ENCODE results near the gene CLCN1.
"Not testable (repeated sequence)": the region's sequence is repeated elsewhere in the genome, so short reads cannot be mapped to it uniquely, and the experiment has no call there.

CLCN1 gene

DNA sequence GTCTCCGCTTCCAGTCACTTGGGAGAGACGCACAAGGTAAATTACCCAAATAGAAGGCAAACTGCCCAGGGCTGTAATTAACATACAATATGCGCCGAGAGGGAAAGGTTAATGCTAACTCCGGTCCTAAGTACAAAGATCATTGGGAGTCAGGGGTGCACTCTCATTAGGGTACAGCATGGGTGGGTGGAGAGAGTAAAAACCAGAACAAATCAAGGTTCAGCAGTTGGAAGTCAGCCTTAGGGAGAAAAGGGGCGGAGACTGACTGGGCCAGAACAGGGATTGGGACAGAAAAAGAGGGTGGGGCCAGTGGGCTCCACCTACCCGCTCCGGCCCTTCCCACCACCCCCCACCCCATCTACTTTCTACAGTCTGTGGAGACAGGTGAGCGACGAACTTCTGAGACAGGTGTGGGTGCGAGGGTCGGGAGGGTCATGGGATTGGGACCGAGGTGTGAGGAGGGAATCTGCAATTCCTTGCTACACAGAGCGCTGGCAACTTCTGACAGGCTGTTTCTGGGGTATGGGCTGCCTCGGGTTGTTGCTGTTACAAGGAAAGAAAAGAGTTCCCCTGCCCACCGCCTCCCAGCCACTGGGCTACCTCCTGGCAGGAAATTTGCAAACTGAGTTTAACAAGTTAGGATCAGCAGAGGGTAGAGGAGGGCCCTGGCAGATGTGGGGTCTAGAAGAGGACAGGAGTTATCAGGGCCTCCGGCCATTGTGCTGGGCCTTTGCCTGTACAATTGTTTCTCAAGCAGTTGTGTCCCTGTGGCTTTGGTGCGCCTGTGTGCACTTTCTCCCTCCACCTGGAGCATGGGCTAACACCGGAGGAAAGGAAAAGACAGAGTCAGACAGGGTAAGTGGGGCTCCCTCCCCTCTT lies 31.1 kb upstream of the CLCN1 start, which contains the start of gene TMEM139:
Gene TMEM139, plus strand, starts transcription at position 368 of the 879 bp plus-strand sequence. CDS start 1,000 bp downstream, outside the sequence.
- peak within 1 kb of the TSS; percentile 70 to 77 for H3K4me3 ChIP-seq (ENCODE audit: low read depth in 1 of 2, low read length in 2 of 2)
- peaks cover 50 to 52% of the 10 kb centered on the region in 2 donors for H3K4me1 ChIP-seq (ENCODE audit: control insufficient read depth in 1 of 2, insufficient read depth in 2 of 2, low read length in 2 of 2)
- no peaks in the 10 kb centered on the region for H3K27me3 ChIP-seq (ENCODE audit: control insufficient read depth in 1 of 2, insufficient read depth in 2 of 2, low read length in 2 of 2)
- peak within 1 kb of the TSS; percentile 43 to 74 for H3K9ac ChIP-seq (ENCODE audit: low read depth in 1 of 2, low read length in 2 of 2)
- H3K36me3 ChIP-seq (ENCODE audit: control insufficient read depth in 1 of 2, insufficient read depth in 2 of 2, low read length in 2 of 2), result peaks cover 0 to 4% of the 10 kb centered on the region in 2 donors
- H3K27ac ChIP-seq (ENCODE audit: low read depth, low read length), result peak within 1 kb of the TSS; percentile 84
- H3K9me3 ChIP-seq (ENCODE audit: control insufficient read depth in 1 of 2, low read length in 2 of 2), result no peaks in the 10 kb centered on the region

GRCh38 chr7:143285470-143285778 lies 30.5 kb upstream of the CLCN1 start:
- no peaks in the 10 kb centered on the region for H3K27me3 ChIP-seq (ENCODE audit: control insufficient read depth in 1 of 2, insufficient read depth in 2 of 2, low read length in 2 of 2)
- peaks cover 50 to 53% of the 10 kb centered on the region in 2 donors for H3K4me1 ChIP-seq (ENCODE audit: control insufficient read depth in 1 of 2, insufficient read depth in 2 of 2, low read length in 2 of 2)
- peak overlapping the region; percentile 43 to 74 for H3K9ac ChIP-seq (ENCODE audit: low read depth in 1 of 2, low read length in 2 of 2)
- H3K4me3 ChIP-seq (ENCODE audit: low read depth in 1 of 2, low read length in 2 of 2), result peak overlapping the region; percentile 70 to 77
- H3K36me3 ChIP-seq (ENCODE audit: control insufficient read depth in 1 of 2, insufficient read depth in 2 of 2, low read length in 2 of 2), result peaks cover 0 to 4% of the 10 kb centered on the region in 2 donors
- H3K27ac ChIP-seq (ENCODE audit: low read depth, low read length), result peak overlapping the region; percentile 84
- no peaks in the 10 kb centered on the region for H3K9me3 ChIP-seq (ENCODE audit: control insufficient read depth in 1 of 2, low read length in 2 of 2)

DNA sequence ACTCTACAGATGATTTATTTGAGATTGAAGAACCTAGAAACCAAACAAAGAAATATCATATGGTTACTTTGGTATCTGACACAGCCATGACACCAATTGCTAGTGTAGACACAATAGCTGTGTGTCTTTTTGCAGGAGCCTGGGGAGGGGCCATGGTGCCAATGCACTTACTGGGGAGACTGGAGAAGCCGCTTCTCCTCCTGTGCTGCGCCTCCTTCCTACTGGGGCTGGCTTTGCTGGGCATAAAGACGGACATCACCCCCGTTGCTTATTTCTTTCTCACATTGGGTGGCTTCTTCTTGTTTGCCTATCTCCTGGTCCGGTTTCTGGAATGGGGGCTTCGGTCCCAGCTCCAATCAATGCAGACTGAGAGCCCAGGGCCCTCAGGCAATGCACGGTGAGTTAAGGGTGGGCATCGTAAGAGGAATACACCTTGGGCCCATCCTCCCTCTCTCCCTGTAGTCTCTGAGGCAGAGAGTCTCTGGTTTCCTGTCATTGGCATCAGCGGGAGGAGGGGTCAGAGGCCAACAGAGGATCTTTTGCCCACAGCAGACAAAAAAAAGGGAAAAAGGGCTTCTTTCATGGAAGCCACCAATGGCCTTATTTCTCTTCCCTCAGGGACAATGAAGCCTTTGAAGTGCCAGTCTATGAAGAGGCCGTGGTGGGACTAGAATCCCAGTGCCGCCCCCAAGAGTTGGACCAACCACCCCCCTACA lies 29.9 kb upstream of the CLCN1 start:
- Histone ChIP-seq H3K9me3 (ENCODE audit: control insufficient read depth in 1 of 2, low read length in 2 of 2) (no peaks in the 10 kb centered on the region), H3K27me3 (ENCODE audit: control insufficient read depth in 1 of 2, insufficient read depth in 2 of 2, low read length in 2 of 2) (no peaks in the 10 kb centered on the region), H3K27ac (ENCODE audit: low read depth, low read length) (peak overlapping the region; percentile 84), H3K9ac (ENCODE audit: low read depth in 1 of 2, low read length in 2 of 2) (peak overlapping the region; percentile 43 to 74), H3K4me3 (ENCODE audit: low read depth in 1 of 2, low read length in 2 of 2) (peak overlapping the region; percentile 70 to 77), H3K36me3 (ENCODE audit: control insufficient read depth in 1 of 2, insufficient read depth in 2 of 2, low read length in 2 of 2) (peaks cover 0 to 4% of the 10 kb centered on the region in 2 donors), H3K4me1 (ENCODE audit: control insufficient read depth in 1 of 2, insufficient read depth in 2 of 2, low read length in 2 of 2) (peaks cover 52 to 54% of the 10 kb centered on the region in 2 donors)

DNA sequence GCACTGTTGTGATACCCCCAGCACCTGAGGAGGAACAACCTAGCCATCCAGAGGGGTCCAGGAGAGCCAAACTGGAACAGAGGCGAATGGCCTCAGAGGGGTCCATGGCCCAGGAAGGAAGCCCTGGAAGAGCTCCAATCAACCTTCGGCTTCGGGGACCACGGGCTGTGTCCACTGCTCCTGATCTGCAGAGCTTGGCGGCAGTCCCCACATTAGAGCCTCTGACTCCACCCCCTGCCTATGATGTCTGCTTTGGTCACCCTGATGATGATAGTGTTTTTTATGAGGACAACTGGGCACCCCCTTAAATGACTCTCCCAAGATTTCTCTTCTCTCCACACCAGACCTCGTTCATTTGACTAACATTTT lies 29.4 kb upstream of the CLCN1 start:
- Histone ChIP-seq H3K9me3 (ENCODE audit: control insufficient read depth in 1 of 2, low read length in 2 of 2) (no peaks in the 10 kb centered on the region), H3K4me3 (ENCODE audit: low read depth in 1 of 2, low read length in 2 of 2) (peak overlapping the region; percentile 70 to 77), H3K27ac (ENCODE audit: low read depth, low read length) (peak overlapping the region; percentile 11), H3K9ac (ENCODE audit: low read depth in 1 of 2, low read length in 2 of 2) (peak overlapping the region in 1 of 2 donors; percentile 74), H3K4me1 (ENCODE audit: control insufficient read depth in 1 of 2, insufficient read depth in 2 of 2, low read length in 2 of 2) (peaks cover 51 to 55% of the 10 kb centered on the region in 2 donors), H3K27me3 (ENCODE audit: control insufficient read depth in 1 of 2, insufficient read depth in 2 of 2, low read length in 2 of 2) (no peaks in the 10 kb centered on the region), H3K36me3 (ENCODE audit: control insufficient read depth in 1 of 2, insufficient read depth in 2 of 2, low read length in 2 of 2) (peaks cover 0 to 8% of the 10 kb centered on the region in 2 donors)

GRCh38 chr7:143287339-143287934 lies 28.5 kb upstream of the CLCN1 start:
- H3K4me1 ChIP-seq (ENCODE audit: control insufficient read depth in 1 of 2, insufficient read depth in 2 of 2, low read length in 2 of 2), result peaks cover 48 to 55% of the 10 kb centered on the region in 2 donors
- peaks cover 0 to 15% of the 10 kb centered on the region in 2 donors for H3K36me3 ChIP-seq (ENCODE audit: control insufficient read depth in 1 of 2, insufficient read depth in 2 of 2, low read length in 2 of 2)
- no peaks in the 10 kb centered on the region for H3K9me3 ChIP-seq (ENCODE audit: control insufficient read depth in 1 of 2, low read length in 2 of 2)
- peak overlapping the region; percentile 53 to 77 for H3K4me3 ChIP-seq (ENCODE audit: low read depth in 1 of 2, low read length in 2 of 2)
- H3K27ac ChIP-seq (ENCODE audit: low read depth, low read length), result peak overlapping the region; percentile 45
- peak overlapping the region; percentile 3 to 22 for H3K9ac ChIP-seq (ENCODE audit: low read depth in 1 of 2, low read length in 2 of 2)
- no peaks in the 10 kb centered on the region for H3K27me3 ChIP-seq (ENCODE audit: control insufficient read depth in 1 of 2, insufficient read depth in 2 of 2, low read length in 2 of 2)

GRCh38 chr7:143287935-143288826 lies 27.7 kb upstream of the CLCN1 start, which contains the start of gene CASP2:
Gene CASP2, plus strand, starts transcription at chr7:143288351. Its CDS starts 105 bp downstream, at chr7:143288456.
- Histone ChIP-seq H3K27ac (ENCODE audit: low read depth, low read length) (peak within 1 kb of the TSS; percentile 77), H3K27me3 (ENCODE audit: control insufficient read depth in 1 of 2, insufficient read depth in 2 of 2, low read length in 2 of 2) (no peaks in the 10 kb centered on the region), H3K9ac (ENCODE audit: low read depth in 1 of 2, low read length in 2 of 2) (peak within 1 kb of the TSS; percentile 55 to 87), H3K4me1 (ENCODE audit: control insufficient read depth in 1 of 2, insufficient read depth in 2 of 2, low read length in 2 of 2) (peaks cover 48 to 55% of the 10 kb centered on the region in 2 donors), H3K9me3 (ENCODE audit: control insufficient read depth in 1 of 2, low read length in 2 of 2) (no peaks in the 10 kb centered on the region), H3K36me3 (ENCODE audit: control insufficient read depth in 1 of 2, insufficient read depth in 2 of 2, low read length in 2 of 2) (peaks cover 0 to 23% of the 10 kb centered on the region in 2 donors), H3K4me3 (ENCODE audit: low read depth in 1 of 2, low read length in 2 of 2) (peak within 1 kb of the TSS; percentile 84 to 88)

DNA sequence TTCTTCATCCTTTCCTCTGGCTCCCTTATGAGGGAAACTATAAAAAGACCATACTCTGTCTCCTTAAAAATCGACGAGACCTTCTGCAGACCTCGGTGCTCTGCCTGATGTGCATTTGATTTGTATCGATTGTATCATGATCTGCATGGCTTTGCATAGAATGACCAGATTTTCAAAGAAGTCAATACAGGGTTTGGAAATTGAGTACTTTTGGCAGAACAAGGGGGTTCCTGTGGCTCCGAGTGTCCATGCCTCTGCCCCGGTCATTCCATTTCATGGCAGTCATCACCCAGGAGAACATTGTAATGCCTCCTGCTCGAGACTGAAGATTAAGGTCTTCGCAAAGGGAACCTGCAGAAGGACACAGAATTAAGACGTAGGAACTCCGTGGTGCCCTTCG lies 27.1 kb upstream of the CLCN1 start:
- Histone ChIP-seq H3K9ac (ENCODE audit: low read depth in 1 of 2, low read length in 2 of 2) (peak overlapping the region; percentile 55 to 87), H3K36me3 (ENCODE audit: control insufficient read depth in 1 of 2, insufficient read depth in 2 of 2, low read length in 2 of 2) (peaks cover 4 to 29% of the 10 kb centered on the region in 2 donors), H3K4me1 (ENCODE audit: control insufficient read depth in 1 of 2, insufficient read depth in 2 of 2, low read length in 2 of 2) (peaks cover 43 to 49% of the 10 kb centered on the region in 2 donors), H3K9me3 (ENCODE audit: control insufficient read depth in 1 of 2, low read length in 2 of 2) (no peaks in the 10 kb centered on the region), H3K4me3 (ENCODE audit: low read depth in 1 of 2, low read length in 2 of 2) (peak overlapping the region; percentile 84 to 88), H3K27ac (ENCODE audit: low read depth, low read length) (peak overlapping the region; percentile 77), H3K27me3 (ENCODE audit: control insufficient read depth in 1 of 2, insufficient read depth in 2 of 2, low read length in 2 of 2) (no peaks in the 10 kb centered on the region)

DNA sequence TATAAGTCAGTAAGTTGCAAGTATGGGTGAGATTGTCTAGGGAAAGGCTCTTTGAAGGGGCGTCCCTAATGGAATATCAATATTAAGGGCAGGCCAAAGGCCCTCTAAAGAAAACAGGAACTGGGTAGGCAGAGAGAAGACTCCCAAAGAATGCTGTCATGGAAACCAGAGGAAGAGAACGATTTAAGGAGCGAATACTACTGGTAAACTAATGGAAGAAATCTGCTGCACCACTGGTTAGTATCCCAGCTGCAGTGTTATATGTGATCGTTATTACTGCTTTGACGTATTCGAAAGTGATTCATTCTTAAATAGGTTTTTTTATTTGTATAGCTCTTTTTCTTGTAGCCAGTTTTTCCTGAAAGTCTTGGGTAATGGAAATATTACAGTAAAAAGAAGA lies 26.5 kb upstream of the CLCN1 start:
- H3K9ac ChIP-seq (ENCODE audit: low read depth in 1 of 2, low read length in 2 of 2), result peak overlapping the region; percentile 55 to 87
- H3K27ac ChIP-seq (ENCODE audit: low read depth, low read length), result no peak overlapping the region
- no peaks in the 10 kb centered on the region for H3K9me3 ChIP-seq (ENCODE audit: control insufficient read depth in 1 of 2, low read length in 2 of 2)
- H3K36me3 ChIP-seq (ENCODE audit: control insufficient read depth in 1 of 2, insufficient read depth in 2 of 2, low read length in 2 of 2), result peaks cover 10 to 35% of the 10 kb centered on the region in 2 donors
- no peaks in the 10 kb centered on the region for H3K27me3 ChIP-seq (ENCODE audit: control insufficient read depth in 1 of 2, insufficient read depth in 2 of 2, low read length in 2 of 2)
- peak overlapping the region; percentile 84 to 88 for H3K4me3 ChIP-seq (ENCODE audit: low read depth in 1 of 2, low read length in 2 of 2)
- H3K4me1 ChIP-seq (ENCODE audit: control insufficient read depth in 1 of 2, insufficient read depth in 2 of 2, low read length in 2 of 2), result peaks cover 37 to 43% of the 10 kb centered on the region in 2 donors

DNA sequence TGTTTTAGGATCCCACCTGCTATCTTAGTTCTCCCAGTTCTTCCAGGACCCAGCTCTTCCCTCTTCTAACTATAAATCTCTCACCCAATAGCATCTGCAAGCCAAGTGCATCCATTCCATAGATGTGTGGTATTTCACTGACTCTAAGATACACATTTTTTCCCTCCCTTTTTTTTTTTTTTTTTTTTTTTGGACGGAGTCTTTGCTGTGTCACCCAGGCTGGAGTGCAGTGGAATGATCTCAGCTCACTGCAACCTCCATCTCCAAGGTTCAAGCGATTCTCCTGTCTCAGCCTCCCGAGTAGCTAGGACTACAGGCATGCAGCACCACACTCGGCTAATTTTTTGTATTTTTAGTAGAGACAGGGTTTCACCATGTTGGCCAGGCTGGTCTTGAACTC lies 26.0 kb upstream of the CLCN1 start:
- H3K9me3 ChIP-seq (ENCODE audit: control insufficient read depth in 1 of 2, low read length in 2 of 2); H3K27me3 ChIP-seq (ENCODE audit: control insufficient read depth in 1 of 2, insufficient read depth in 2 of 2, low read length in 2 of 2); H3K27ac ChIP-seq (ENCODE audit: low read depth, low read length): not testable (repeated sequence)
- Histone ChIP-seq H3K9ac (ENCODE audit: low read depth in 1 of 2, low read length in 2 of 2) (peak overlapping the region in 1 of 2 donors; percentile 87), H3K36me3 (ENCODE audit: control insufficient read depth in 1 of 2, insufficient read depth in 2 of 2, low read length in 2 of 2) (peaks cover 13 to 40% of the 10 kb centered on the region in 2 donors), H3K4me3 (ENCODE audit: low read depth in 1 of 2, low read length in 2 of 2) (peak overlapping the region; percentile 84 to 88), H3K4me1 (ENCODE audit: control insufficient read depth in 1 of 2, insufficient read depth in 2 of 2, low read length in 2 of 2) (peaks cover 37 to 43% of the 10 kb centered on the region in 2 donors)

Measured in duodenal mucosa (tissue), 2 donors.